CD4-positive, alpha-beta T cell treated with Interleukin-21 for 1 hour (primary cell): ENCODE data around the gene SERINC2.

Experiments used
- DNase-seq: peaks from one replicate; pipeline ENCODE4 v3.0.0-alpha.2; 2020

SERINC2 gene

DNA sequence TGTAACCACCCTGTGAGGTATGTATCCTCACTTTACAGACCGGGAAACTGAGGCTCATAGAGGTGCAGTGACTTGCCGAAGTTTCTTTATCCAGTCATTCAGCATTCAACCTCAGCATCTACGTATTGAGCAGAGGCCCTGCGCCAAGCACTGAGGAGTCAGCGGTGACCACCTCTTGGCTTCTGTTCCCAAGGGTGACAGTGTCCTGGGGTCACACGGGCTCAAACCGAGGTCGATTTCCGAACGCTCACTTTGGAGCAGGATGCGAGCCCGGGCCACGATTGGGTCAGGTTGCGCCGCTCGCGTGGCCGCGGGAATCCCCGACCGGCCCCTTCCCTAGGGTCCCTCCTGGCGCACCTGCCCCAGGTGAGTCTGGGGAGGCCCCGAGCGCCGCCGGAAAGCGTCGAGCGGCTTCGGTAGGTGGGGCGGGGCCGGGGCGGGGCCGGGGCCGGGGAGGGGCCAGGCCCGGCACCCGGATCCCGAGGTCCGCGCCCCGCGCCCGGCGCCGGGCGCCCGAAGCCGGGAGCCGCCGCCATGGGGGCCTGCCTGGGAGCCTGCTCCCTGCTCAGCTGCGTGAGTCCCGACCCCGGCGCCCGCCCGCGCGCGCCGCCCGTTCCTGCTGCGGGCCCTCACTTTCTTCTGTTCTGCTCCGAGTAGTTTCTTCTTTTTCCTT is at the start of gene SERINC2:
Gene SERINC2, plus strand, starts transcription at position 482 of the 673 bp plus-strand sequence. Its CDS starts 53 bp downstream, at position 535.
- peak; percentile 9 for DNase-seq

DNA sequence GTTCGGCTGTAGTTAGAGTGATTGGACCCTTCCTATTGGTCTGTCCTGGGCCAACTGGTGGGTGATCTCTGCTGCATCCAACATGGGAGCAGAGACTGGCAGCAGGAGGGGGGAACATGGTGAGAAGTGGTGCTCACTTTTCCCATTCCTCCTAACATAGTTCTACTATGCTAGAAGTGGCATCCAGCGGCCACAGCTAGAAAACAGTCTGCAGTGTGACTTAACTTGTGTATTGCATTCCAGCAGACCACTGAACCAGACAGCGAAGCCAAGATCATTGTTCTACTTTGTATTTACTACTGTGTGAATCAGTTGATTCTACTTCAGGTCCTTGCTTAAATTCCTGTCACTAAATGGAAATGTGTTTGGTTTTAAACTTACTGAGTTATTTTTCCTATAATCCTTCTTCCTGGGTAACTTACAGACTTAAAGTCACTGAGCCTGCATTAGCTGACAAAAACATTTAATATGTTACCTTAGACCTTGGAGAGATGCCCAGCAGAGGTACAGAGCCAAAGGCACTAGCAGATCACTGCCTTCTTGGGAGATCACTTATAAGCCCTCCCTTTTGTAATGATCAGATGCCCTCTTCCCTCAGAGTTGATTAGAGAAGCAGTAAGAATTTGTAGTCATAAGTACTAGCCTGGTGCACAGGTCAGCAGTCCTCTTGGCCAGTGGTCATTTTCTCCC is 48.3 kb upstream of the SERINC2 start:
- DNase-seq, result no peak

DNA sequence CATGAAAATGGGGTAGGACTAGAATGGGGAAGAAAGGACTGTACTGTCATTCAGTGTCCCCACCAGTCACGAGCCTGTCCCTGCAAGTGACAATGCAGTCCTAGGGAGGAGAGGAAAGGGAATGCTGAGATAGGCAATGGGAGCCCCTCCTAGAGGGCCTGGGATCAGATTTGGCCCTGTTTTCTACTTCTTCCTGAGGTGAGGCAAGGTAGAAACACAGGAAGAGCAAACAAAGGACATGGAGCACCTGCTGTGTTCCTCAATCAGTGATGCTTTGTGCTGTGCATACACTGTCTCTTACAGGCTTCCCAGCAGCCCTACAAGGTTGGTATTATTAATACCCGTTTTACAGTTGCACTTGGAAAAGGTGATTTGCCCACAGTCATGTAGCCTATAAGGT is 46.2 kb upstream of the SERINC2 start:
- no peak for DNase-seq

DNA sequence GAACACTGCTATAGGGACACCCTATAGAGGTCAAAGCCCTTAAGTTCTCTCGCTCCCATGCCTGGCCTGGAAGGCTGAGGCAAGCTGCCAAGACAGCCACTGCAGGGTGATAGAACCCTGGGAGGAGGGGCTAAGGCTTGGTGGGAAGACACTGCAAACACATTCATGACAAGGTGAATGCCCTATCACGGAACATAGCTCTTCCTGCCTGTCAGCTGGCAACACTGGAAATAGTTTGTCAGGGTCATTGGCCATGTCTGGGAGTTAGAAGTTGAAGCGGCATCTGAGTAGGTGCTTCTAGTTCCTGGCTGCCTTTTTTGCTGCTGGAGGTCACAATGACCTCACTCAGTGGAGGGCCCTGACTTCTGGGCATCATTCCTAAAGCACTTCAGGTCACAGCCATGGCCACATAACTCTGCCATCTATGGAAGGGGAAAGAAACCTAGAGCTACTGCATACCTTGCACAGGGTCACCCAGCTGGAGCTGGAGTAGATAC is 44.4 kb upstream of the SERINC2 start:
- DNase-seq, result no peak

DNA sequence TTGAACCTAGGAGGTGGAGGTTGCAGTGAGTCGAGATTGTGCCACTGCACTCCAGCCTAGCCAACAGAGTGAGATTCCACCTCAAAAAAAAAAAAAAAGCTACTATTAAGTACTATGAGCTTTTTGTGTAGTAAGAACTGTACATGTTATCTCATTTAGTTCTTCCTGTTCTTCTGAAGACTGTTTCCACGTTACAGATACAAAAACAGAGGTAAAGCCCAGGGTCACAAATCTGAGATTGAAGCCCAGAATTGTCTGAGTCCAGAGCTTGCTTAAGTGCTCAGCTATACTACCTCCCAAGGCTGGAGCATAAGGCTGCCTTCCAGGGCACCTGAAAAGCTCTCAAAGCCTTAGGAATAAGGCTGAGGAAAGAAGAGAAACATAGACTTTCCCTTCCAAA is 43.0 kb upstream of the SERINC2 start:
- no peak for DNase-seq

DNA sequence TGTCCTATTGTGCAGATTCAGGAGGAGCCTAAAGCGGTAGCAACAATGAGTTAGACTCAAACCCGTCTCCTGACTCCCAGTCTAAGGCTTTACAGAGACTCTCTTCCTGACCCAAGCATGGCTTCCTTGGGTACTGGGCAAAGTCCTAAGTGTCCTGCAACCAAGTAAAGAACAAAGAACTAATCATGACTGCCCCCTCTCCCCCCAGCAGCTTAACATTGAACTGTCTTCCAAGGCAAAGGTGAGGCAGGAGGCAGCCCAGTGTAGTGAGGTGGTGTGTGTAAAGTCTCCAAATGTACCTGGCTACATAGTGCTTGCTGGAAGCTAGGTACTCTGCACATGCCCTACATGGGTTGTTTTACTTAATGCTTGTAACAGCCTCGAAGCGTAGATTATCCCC is 42.4 kb upstream of the SERINC2 start:
- no peak for DNase-seq

DNA sequence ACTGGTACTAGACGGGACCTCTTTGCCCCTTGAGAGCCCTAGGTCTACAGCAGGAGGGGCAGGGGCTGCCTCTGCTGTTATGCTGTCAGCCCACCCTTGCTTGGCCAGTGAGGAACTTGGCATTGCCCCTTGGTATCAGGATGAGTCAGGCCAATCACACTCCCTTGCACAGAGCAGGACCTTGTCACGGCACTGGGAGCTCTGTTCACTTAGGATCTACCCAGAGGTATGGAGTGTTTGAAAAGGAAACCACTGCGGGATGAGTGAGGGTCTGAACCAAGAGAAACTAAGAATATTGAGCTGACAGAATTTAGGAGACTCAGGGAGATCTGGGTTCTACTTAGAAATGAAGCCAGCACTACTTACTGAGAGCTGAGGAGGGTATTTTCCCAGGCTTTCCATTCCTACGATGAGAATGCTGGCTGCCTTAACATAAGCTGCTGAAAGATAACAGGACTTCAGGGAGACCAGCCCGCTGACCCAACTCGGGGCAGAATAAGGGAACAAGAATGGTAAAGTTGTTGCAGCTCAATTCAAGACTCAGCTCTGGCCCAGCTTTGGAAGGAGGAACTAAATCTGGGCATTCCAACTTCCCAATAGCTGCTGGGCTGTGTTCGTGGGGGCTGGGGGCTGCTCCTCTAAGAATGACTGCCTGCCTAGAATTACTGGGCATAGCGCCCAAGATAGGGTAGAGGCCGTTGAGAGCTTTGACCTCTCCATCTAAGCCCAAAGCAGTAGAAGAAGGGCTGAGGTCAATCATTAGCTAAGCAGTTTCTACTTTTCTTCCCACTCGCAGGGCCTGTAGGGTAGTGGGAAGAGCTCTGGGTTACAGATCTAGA is 41.7 kb upstream of the SERINC2 start:
- no peak for DNase-seq

DNA sequence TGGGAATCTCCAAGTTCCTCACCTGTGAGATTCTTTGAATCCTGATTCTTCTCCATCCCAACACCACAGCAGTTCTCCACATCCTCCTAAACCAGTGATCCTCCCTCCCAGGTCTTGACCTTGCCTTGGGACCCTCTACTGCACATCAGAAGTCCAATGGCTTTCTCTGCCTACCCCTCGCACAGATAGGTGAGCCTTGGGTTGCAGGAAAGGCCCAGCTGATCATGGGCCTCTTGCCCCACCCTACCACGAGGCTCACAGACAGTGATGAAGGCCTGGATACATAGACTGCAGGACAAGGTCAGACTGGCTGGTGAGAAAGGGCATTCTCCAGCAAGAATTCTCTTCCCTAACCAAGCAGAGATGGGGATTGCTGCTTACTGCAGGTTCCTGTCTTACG is 41.0 kb upstream of the SERINC2 start:
- DNase-seq, result no peak

DNA sequence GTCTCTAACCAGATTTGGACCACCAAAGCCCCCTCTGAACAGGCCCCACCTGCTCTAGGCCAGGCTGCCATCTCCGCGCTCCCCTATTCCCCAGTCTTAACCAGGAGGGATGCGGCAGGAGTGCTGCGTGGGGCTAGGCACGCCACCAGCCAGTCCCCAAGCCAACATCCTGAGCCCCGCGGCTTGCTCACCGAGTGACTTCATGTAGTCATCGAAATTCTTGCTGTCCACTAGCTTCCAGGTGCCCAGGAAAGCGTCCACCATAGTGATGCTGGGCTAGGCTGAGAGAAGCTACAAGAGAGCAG is 40.3 kb upstream of the SERINC2 start:
- DNase-seq, result no peak

DNA sequence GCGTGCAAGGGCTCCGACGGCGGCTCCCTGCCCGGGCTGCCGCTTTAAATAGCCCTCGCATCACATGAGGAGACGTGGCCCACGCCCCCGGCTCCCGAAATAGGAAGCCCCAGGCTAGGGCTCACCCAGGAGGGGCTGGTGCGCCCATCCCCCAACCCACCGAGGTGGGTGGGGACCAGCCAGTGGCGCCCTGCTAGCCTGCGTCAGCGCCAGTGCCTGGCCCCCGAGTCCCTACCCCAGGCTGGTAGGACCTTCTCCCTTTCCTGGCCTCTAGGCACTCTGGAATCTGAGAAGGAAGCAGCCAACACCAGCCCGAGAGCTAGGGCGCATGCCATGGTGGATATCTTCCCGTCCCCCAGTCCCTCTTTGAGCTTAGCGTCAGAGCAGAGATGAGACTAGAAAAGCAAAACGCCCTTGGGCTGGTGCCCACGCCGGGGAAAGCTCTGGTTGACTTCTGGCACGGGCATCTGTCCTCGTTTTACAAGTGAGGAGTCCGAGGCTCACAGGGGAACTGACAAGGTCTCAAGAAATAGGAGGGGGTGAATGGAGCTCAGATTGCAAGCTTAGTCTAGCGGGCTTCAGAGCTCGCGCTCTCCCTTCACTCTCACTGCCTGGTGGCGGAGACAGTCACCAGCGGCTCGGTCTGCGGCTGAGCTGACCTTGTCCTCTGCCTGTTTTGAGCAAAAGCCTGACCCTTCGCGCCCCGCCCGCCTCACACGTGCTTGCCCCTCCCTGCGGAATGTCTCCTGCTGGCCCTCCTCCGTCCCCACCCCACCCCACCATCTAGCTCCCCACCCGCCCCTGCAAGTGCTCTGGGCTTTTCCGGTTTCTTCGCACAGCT is 39.7 kb upstream of the SERINC2 start, which contains the start of gene FABP3:
Gene FABP3, minus strand, starts transcription at position 21 of the 841 bp plus-strand sequence. CDS start 62 bp downstream, outside the sequence.
- DNase-seq, result no peak

DNA sequence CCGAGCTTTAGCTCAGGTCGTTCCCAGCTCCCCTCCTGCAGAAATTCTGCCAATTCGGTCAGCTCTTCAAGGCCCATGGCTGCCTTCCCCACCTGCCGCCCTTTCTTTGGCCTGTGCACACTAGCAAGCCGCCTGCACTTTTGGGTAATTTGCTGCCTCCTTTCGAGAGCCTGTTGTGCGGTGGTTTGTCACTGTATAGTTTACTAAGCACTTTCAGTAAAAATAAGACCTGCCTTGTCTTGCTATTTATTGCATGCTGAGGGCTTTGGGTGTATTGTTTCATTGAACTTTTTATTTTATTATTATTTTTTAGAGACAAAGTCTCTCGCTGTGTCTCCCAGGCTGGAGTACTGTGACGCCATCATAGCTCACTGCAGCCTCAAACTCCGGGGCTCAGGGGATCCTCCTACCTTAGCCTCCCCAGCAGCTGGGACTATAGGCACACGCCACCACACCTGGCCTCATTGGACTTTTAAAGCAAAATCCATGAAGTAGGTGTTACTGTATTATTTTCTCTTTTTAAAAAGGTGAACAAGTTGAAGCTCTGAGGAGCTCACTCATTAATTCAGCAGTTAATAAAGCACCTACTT is 39.0 kb upstream of the SERINC2 start:
- DNase-seq, result no peak

DNA sequence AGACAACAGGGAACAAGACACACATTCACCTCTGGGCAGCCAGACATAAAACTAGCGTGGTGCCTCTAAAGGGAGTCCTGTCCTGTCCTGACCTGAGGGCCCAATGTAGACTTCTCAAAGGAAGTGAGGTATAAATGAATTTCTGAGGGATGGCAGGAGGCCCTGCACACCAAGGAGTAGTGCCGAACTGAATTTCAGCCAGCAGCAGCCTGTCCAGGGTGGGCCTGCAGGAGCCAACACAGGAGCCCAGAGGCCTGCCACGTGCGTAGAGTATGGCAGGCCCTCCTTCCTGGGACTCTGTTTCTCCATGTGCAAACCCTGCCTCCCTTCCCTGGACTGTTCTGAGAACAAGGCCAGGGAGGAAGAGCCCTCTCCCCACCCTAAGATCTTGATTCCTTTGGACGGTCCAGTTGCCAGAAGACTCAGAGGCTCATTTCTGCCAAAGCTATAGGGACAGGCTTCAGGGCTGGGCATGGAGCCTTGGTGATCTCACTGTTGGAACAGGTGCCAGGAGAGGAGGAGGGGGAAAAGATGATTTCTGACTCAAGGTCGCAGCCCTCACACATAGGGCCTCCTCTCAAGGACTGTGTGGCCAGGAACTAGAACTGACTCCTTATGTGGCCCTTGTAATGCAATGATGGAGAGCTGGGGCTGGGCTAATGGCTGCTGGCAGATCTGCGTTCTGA is 38.4 kb upstream of the SERINC2 start:
- no peak for DNase-seq

DNA sequence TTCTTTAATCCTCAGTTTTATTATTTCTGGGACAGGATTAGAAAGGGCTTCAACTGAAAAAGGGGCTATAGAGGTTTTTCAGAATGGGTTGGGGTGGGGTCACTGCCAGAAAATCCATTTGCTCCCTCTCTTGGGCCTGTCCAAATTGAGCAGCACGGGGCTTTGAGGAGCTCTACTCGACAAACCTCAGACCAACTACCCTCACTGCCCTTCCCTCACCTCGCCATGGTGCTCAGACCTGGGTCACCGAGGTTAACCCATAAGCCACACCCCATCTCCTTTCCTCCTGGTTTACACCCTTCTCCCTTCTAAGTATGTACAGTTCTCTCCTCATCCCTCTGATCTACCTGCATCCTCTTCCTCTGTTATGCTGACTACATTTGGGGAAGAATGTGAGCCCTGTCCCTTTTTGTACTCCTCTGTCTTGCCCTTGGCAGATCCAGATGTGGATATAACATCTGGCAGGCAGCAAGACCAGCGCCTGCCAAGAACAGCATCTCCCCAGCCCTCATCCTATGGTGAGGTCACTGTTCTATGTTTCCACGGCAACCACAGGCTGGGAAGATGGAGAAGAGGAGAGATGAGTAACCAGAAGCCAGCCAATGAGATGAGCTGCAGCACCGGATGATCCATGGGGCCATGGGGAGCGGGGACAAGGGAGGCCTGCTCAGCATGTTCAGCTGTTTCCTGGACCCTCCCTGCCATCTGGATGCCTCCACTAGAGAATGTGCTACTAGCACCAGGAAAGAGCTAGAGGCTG is 36.5 kb upstream of the SERINC2 start:
- no peak for DNase-seq

DNA sequence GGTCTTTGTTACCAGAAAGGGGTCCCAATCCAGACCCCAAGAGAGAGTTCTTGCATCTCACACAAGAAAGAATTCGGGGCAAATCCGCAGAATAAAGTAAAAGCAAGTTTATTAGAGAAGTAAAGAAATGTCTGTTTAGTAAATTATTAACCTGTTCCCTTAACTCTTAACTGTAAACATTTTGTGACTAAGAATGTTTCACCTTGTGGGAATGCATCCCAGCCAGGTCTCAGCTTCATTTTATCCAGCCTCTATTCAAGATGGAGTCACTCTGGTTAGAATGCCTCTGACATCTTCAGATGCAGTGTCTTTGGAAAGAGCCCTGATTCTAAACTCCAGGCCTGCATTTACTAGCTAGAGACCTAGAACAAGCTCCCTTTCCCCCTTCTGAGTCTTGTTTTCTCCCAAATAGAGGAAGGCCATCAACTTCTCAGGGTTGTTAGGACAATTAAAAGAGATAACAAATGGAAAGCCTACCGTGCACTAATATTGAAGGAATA is 35.6 kb upstream of the SERINC2 start:
- no peak for DNase-seq

DNA sequence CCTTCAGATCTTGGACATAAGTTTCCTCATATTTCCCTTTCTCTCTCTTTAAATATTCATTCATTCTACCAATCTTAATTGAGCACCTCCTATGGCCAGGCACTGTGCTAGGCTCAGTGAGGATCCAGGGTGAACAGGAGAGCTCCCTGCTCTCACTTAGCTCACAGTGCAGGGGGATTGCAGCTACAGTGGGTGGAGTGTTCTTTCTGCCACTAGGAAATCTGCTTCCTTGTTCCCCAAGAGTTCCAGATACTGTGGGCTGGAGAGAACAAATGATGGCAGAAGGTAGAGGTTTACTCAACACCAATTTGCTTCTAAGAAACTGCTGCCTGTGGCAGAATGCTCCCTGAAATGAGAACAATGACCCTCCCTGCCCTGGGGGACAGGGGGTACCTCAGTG is 35.0 kb upstream of the SERINC2 start:
- DNase-seq, result no peak

DNA sequence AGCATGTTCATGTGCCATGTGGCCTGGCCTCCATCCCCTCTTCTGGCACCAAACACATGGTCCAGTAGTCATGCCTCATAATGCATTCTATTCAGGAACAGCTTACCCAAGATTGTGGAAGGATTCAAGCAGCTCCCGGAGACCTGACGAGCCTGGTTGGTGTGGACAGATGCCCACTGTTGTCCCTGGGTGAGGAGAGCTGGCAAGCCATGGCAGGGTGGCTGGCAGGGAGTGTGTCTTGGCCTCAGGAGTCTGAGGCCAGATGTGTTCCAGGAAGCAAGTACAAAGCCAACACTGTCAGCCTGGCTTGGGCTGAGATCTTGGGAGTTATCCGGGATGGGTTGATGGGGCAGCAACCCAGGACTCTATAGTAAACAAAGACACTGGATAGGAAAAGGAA is 32.8 kb upstream of the SERINC2 start:
- no peak for DNase-seq

DNA sequence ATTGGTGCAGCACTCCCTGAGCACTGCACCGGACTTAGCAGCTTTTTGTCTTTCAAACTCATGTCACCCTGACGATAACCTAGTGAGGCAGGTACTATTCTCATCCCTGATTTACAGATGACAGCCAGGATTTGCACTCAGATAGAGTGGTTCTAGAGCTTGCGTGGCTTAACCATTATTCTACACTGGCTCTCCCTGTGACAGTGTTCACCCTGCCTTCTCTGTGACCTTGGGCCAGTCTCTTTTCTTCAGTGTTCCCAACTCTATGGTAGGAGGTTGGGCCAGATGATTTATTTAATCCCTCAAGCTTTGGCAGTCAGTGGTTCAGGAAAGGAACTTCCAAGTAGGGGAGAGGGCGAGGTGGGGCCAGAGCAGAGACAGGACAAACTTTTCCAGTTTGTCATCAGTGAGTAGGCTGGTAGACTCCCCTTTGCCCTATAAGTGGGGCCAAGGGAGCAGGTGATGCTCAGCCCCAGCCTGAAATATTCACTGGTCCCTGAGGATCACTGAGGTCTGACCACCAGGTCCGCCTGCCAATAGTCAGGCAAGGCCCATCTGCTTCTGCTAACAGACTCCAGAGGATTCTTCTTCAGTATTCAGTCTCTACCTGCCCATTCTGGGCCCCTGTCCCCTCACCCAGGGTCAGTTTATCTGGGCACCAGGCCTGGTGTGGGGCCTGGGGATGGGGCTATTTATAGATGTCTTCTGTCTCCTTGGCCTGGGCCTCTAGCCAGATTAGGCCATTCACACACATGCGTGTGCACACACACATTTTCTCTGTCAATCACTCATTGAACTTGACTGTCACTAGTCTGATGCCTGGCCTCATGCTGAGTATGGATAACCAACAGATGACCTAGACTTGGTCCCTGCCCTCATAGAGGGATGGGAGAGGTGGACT is 31.4 kb upstream of the SERINC2 start:
- DNase-seq, result no peak

DNA sequence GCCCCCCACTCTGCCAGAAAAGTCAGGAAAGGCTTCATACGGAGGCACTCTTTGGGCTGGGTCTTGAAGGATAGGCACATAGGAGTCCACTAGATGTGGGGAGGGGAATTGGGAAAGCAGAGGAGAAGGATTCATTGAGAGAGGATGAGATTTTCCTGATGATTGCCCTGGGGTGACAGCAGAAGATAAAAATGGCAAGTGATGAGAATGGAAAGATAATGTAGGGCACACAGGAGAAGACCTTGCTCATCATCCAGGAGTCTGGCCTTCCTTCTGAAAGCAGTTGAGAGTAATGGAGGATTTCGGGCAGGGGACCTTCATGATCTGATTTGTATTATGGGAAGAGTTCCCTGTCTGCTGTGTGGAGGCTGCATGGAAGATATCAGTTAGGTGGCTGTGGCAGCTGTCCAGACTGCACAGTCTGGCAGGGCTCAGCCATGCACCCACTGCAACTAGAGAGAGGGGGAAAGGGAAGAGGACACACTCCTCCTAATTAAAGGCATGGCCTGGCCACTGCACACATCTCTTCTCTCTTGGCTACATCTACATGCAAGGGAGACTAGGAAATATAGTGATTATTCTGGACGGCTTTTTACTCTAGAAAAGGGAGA is 30.5 kb upstream of the SERINC2 start:
- DNase-seq, result no peak

DNA sequence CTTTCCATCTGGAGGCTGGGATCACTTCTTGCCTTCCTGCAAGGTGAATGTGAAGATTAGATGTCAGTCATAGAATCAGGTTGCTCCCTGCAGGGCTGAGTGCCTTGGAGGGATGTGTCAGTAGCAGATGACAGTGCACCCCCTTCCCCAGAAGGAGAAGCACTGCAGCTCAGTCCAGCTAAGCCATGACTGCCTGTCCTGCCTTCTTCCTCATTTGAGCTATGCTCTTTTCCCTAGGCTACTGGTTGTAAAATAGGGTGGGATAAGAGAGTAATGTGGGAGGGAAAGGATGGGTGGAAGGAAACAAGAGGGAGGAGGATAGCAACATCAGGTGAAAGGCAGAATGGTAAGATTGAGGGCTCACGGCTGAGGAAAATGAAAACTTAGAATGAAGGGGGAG is 29.0 kb upstream of the SERINC2 start:
- no peak for DNase-seq
